ENCODE data around the gene PTGR2. TPM values are rescaled to one million over a fixed set of nuclear protein-coding genes. Genes with fewer than 3 reads are reported as not detected.

The PTGR2 gene
- total RNA-seq, 1 experiment from 2014 or later: 6.7 TPM

DNA sequence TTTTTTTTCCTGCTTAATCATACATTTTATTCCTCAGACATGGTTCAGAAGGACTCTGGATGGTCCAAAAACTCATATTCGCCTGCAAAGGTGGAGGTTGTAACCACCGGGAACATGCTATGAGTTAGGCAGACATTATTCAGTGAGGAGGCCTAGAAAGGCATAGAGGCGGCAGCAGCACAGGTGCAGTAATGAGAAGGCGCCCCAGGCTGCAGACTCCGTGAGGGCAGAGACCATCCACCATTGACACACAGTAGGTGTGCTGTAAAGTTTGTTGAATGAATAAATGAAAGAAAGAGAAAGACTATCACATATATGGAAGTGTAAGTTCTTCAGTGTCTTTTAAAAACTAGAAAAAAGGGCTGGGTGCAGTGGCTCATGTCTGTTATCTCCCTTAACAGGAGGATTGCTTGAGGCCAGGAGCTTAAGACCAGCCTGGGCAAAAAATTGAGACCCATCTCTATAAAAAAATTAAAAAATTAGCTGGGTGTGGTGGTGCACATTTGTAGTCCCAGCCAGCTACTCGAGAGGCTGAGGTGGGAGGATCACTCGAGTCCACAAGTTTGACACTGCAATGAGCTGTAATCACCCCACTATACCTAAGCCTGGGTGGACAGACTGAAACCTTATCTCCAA, 34.5 kb upstream of the PTGR2 start:
- DNase-seq: no peak
- no peaks in the 10 kb centered on the region for H4K20me1 ChIP-seq (ENCODE audit: control insufficient read depth, insufficient read depth, insufficient read length)
- H3K56ac ChIP-seq (ENCODE audit: insufficient read length, low read depth, low read length): no peak overlapping the region
- no peak overlapping the region for H3K9ac ChIP-seq (ENCODE audit: extremely low read depth, insufficient read length, low read length)
- WGBS (ENCODE audit: extremely low coverage, insufficient read length, low lambda C conversion rate): no CpG with 5 or more reads among the region's 7 CpGs
- H3K79me1 ChIP-seq (ENCODE audit: insufficient read depth, low read depth, low read length, poor library complexity, severe bottlenecking): no peaks in the 10 kb centered on the region
- no peak for TF ChIP-seq CTCF (conservative IDR thresholded peaks at IDR 0.05)
- H2BK20ac ChIP-seq (ENCODE audit: low read depth, low read length, poor library complexity, severe bottlenecking): no peak overlapping the region
- H3K27me3 Mint-ChIP-seq (ENCODE audit: low read depth): peaks cover 7% of the 10 kb centered on the region
- no peak overlapping the region for H2AK5ac ChIP-seq (ENCODE audit: insufficient read length, low read length)
- no peaks in the 10 kb centered on the region for H3K9me3 Mint-ChIP-seq
- no peak overlapping the region for H2BK120ac ChIP-seq (ENCODE audit: low read depth, low read length, poor library complexity, severe bottlenecking)
- no peak overlapping the region for H2BK12ac ChIP-seq (ENCODE audit: insufficient read length, low read depth, low read length)
- H3K14ac ChIP-seq (ENCODE audit: insufficient read depth, low read length): no peak overlapping the region
- H3K23me2 ChIP-seq (ENCODE audit: insufficient read length, low read depth, low read length, poor library complexity, severe bottlenecking): no peaks in the 10 kb centered on the region
- no peaks in the 10 kb centered on the region for H3K9me3 ChIP-seq (ENCODE audit: control insufficient read depth, low read depth, low read length)
- H2AFZ ChIP-seq (ENCODE audit: low read length): no peak overlapping the region
- no peak overlapping the region for H3K4ac ChIP-seq (ENCODE audit: low read depth, low read length)
- H3K4me1 ChIP-seq (ENCODE audit: insufficient read depth, low read length): no peaks in the 10 kb centered on the region
- no peaks in the 10 kb centered on the region for H3K4me1 Mint-ChIP-seq
- no peaks in the 10 kb centered on the region for H3K27me3 ChIP-seq (ENCODE audit: insufficient read depth, low read length)
- H4K91ac ChIP-seq (ENCODE audit: insufficient read length, low read depth, low read length): no peak overlapping the region
- no peak overlapping the region for H3K4me2 ChIP-seq (ENCODE audit: insufficient read depth, insufficient read length, low read length)
- H3K4me3 Mint-ChIP-seq: no peak overlapping the region
- H2BK5ac ChIP-seq (ENCODE audit: insufficient read length, low read length): no peak overlapping the region
- H3K23ac ChIP-seq (ENCODE audit: insufficient read length, low read depth, low read length): no peak overlapping the region
- H3K36me3 Mint-ChIP-seq (ENCODE audit: insufficient read depth in 1 of 3, low read depth in 3 of 3): no peaks in the 10 kb centered on the region
- no peak overlapping the region for H3T11ph ChIP-seq (ENCODE audit: low read length)
- no peak overlapping the region for H4K5ac ChIP-seq (ENCODE audit: insufficient read length, low read depth, low read length)
- no peak overlapping the region for H3K18ac ChIP-seq (ENCODE audit: insufficient read length, low read depth, low read length)
- H3K27ac Mint-ChIP-seq: no peak overlapping the region
- no peak overlapping the region for H2BK15ac ChIP-seq (ENCODE audit: low read depth, low read length)
- no peaks in the 10 kb centered on the region for H3K79me2 ChIP-seq (ENCODE audit: insufficient read depth, low read length)
- H3K27ac ChIP-seq (ENCODE audit: insufficient read length, low read depth, low read length): no peak overlapping the region
- no peak overlapping the region for H4K8ac ChIP-seq (replicated peaks; ENCODE audit: insufficient read length, low read depth, low read length)
